GM18526 (cell line): Measurements from ENCODE around the gene BUD31.

Experiments used
- POLR2A ChIP-seq: IDR thresholded peaks from 3 replicates; pipeline ENCODE4 v1.6.1; 2011; ENCODE audit not compliant: insufficient read length; ENCODE audit errors: extremely low read depth

BUD31 gene

DNA sequence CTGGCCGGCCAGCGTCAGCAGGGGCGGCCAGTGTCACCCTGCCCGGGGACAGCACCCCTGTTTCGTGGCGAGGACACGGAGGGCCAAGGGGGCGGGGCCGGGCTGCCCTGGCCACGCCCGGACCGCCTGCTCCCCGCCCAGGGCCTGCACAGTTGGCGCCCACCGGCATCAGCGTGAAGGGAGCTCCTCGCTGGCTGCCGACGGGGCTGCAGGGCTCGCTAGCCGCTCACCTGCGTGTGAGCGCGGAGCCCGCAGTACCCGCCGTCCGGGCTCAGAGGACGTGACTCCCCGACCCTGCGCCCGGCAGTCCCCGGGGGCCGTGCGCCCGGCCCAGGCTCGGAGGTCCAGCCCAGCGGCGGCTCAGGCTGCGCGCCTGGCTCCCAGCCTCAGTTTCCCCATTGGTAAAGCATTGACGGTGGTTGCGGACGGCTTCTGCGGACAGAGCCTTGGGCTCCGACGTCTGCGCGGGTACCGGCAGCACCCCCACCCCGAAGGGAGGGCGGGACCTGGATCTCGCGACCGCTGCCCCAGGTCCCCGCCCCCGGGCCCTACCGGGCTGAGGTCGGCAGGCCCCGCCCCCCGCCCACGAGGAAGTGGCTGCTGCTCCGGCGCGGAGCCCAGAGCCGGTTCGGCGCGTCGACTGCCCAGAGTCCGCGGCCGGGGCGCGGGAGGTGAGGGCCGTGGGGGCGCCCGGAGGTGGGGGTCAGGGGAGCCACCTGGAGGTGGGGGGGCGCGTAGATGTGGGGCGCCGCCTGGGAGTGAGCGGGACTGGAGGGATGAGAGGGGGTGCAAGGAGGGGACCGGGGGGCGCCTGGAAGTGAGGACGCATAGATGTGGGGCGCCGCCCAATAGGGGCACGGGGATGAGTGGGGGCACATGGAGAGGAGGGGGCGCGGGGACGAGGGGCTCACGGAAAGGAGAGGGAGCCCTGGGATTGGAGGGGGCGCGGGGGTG, 34.4 kb upstream of the BUD31 start, which contains the start of gene ARPC1B:
Gene ARPC1B (plus strand): TSS at position 620 of the 954 bp plus-strand sequence. CDS start 10,985 bp downstream, outside the sequence.
- TF ChIP-seq POLR2A, result peak; percentile 85

DNA sequence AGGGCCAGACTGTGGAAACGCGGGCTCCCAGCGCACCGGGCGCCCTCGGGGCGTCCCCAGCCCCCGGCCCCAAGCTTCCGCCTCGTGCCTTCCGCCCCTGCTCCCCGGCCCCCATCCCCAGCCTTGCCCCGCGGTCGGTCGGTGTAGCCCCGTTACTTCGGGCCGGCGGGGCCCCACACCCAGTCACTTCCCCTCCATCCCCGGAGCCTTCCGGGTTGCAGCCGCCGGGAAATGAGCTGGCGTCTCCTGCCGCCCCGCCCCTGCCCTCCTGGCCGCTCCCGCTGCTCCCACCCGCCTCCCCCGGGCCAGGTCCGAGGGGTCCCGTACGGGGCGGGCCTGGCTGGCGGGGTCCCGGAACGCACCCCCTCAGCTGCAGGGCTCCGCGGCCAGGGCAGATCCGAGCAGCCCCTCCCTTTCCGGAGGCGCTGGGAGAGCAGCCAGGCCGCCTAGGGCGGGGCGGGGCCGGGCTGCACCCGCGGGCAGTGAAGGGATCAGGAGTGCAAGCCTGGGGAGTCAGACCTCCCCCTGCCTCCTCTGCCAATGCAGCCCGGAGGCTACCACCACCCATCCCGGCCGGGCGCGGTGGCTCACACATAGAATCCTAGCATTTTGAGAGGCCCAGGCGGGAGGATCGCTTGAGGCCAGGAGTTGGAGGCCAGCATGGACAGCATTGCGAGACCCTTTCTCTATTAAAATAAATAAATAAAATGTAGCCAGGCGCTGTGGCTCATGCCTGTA, 33.5 kb upstream of the BUD31 start:
- TF ChIP-seq POLR2A, result peak; percentile 46

DNA sequence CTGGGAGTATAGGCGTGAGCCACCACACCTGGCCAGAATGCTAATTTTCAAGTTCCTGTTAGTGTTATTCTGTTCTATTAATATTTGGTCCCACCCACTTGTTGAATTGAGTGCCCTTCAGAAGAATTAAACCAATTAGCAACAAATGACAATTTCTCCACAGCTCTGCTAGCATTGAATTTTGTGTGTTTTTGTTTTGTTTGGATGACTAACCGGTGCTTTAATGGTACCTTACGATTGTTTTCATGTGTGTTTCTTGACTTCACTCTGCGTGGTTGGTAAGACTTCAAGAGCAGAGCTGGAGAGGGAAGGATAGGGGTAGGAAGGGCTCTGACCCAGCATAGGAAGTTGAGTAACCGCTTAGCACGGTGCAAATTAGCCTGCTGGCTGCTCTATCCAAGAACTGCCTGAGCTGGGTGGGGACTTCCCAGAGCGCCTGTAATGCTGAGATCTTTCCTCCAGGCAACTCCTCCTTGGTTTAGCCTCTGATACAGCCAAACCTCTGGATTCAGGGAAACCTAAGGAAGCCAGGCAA, 29.7 kb upstream of the BUD31 start:
- no peak for TF ChIP-seq POLR2A

DNA sequence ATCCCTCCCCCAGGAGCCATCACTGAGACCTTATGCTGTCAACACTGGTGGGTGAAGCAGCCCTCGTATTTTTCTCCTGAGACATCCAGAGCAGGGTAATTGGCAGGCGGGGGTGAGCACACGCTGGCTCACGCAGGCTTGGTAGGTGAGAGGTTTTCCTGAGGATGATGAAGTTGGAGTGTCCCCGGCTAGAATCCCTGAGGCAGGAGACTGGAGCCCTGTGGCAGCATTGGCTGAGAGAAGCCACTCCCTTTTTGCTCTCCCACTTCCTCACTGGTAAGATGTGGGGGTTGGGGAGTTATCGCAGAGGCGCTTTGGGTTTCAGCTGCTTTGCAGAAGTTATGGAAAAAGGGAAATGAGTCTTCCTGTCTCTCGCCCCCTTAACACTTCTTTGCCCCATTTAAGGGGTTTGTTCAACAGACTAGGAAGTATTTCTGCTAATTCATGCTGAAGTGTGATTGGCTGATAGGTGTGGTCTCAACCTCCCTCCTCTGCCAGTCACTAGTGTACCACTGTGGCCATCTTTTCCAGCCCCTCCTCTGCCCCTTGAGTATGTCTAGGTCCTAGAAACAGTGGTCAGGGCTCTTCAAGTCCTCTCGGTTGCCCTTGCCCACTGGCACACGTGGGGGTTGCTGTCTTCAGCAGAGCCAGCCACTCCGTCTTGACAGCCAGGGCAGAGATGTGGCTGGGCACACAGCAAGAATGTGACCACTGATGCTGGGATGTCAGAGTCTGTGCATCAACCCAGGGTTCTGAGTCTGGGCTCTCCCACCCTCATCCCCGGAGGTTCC, 28.5 kb upstream of the BUD31 start:
- no peak for TF ChIP-seq POLR2A

DNA sequence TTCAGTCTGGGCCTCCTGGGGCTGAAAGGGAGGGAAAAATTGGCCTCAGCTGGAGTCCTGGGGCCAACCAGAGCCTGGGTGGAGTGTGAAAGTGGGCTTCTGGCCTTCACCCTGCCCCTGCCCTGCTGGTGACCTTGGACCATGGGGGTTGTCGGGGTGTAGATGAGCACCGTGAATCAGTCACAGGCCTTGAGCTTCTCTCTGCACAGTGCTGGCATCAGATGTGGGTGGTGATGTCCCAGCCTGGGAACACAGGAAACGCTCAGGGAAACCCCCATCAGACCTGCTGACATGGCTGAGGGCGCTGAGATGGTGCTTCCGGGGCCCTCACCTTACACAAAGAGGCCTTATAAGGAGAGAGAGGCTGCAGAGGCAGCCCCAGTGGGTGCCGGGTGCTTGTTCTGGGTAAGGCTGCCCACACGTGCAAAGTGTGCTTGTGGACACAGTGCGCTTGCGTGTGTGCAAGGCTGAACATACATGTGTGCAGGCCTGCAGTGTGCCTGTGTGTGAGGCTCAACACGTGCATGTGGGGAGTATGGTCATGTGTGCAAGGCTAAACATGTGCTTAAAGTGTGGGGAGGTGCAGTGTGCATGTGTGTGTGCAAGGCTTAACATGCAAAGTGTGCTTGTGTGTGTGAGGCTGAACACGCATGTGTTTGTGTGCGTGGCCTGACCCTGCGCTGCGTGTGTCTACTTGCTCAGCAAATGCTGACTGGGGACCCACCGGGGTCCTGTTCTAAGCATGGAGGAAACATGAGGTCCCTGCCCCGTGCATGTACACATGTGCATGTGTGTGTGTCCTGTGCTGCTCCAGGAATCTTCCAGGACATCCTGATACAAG, 27.7 kb upstream of the BUD31 start:
- peak; percentile 63 for TF ChIP-seq POLR2A

DNA sequence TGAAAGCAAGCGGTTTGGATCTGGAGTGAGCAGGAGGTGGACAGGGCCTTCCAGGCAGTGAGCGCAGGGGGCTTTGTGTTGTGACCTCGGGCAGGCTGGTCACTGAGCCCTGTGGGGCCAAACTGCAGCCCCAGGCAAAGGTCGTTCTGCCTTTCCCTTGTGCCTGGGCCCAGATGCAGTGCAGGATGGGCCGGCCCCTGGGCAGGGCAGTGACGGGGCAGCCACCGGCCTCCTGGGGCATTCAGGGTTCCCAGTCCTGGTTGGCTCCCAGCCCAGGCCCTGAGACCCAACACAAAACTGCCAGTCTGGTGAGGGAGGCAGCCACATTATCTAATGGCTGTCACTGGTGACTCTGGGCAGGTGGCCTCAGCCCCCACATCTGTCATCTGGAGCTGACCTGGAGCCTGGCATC, 27.1 kb upstream of the BUD31 start:
- TF ChIP-seq POLR2A, result no peak

DNA sequence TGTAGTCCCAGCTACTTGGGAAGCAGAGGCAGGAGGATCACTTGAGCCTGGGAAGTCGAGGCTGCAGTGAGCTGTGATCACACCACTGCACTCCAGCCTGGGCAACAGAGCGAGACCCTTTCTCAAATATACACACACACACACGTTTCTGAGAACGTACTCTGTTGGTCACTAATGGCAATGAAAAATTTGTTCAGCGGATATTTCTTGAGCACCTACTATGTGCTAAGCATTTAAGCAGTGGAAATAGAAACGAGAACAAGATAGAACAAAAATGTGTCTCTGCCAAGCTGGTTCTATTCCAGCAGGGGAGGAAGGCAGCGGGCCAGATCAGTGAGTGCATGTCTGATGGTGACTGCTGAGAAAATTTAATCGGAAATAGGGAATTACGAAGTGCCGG, 25.6 kb upstream of the BUD31 start:
- no peak for TF ChIP-seq POLR2A

DNA sequence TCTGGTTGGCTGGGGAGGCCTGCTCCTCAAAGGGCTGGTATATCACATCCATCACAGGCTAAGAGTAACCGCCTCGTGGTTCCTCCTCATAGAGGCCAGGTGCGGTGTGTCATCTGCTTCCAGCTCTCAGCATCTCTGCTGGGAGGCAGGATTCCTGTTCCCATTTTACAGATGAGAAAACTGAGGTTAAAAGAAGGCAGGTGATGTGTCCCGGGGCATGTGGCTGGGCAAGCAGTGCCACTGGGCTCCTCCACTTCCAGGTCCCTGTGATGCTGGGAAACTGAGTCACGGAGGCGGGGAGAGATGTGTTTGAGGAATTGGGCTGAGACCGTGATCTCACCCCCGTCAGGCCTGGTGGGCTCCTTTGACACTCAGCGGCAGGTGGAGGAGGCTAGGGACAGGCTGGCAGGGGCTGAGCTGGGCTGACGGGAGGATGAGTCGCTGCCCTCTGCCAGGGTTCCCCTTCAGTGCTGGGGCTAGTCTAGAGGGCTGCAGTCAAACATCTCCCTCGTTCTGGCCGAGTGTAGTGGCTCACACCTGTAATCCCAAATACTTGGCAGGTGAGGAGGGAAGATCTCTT, 24.9 kb upstream of the BUD31 start:
- TF ChIP-seq POLR2A, result no peak

DNA sequence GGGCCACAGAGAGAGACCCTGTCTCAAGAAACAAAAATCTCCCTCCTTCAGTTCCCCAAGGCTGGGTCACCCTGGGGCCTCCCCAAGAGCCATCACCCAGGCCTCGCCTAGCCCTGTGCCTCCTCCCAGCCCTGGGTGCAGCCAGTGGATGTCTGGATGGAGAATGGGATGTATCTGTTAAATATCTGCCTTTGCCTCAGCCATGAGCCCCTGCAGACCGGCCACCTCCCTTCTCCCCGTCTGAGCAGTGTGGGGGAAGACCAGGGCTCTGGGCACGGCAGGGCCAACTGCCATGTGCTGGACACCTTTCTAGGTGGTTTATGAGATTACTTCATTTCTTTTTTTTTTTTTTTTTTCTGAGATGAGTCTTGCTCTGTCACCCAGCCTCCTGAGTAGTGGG, 24.2 kb upstream of the BUD31 start:
- no peak for TF ChIP-seq POLR2A

DNA sequence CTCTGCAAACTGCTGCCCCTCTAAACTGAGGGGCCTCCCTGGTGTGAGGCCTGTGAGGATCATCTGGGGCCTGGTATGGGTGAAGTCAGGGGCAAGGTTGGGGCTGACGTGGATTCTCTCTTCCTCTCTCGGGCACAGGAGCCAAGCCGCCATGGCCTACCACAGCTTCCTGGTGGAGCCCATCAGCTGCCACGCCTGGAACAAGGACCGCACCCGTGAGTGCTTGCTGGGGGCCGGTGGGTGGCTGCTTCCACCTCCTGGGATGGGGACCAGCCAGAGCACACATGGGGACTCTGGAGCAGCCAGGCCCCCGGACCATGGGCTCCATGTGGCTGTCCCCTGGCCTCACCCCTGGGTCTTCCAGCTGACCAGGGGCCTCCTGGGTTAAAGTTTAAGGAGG, 23.2 kb upstream of the BUD31 start:
- no peak for TF ChIP-seq POLR2A

DNA sequence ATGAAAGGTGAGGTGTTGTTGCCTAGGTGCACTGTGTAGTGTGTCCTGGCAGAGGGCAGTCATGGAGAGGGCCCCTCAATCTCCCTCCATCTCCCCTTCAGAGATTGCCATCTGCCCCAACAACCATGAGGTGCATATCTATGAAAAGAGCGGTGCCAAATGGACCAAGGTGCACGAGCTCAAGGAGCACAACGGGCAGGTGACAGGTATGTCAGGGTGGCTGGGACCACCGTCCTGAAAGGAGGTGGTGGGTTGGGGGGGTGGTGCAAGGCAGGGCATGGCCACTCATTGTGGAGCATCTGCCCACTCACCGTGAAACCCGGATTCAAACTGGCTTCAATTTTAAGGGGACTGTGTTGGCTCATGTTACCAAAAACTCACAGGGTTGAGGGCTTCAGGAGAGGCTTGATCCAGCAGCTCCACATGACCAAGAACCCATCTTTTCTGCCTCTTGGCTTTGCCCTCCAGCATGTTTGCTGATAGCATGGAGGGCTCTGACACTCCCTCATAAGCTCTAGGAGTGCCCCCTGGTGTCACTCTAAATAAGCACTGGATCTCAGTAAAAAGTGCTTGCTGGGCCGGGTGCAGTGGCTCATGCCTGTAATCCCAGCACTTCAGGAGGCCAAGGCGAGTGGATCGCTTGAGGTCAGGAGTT, 22.1 kb upstream of the BUD31 start:
- no peak for TF ChIP-seq POLR2A

DNA sequence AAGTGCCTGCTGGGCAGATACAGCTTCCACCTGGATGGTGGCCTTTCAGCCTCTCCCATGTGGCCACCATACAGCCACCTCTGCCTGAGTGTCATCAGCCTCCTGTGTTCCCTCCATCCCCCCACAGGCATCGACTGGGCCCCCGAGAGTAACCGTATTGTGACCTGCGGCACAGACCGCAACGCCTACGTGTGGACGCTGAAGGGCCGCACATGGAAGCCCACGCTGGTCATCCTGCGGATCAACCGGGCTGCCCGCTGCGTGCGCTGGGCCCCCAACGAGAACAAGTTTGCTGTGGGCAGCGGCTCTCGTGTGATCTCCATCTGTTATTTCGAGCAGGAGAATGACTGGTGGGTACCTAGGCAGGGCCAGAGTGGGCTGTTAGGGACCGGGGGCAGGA, 20.9 kb upstream of the BUD31 start:
- TF ChIP-seq POLR2A, result no peak

DNA sequence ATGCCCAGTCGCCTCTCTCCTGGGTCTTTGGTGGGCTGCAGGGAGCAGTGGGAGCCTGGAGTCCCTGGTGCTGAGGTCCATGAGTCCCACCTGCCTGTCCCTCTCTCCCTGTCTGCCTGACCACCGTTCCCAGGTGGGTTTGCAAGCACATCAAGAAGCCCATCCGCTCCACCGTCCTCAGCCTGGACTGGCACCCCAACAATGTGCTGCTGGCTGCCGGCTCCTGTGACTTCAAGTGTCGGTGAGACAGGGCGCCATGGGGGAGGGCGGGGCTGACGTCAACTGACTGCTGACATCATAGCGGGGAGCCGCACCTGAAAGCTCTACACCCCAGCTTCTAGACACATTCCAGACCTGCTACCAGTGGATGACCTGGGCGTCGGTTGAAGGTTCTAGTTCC, 19.0 kb upstream of the BUD31 start:
- no peak for TF ChIP-seq POLR2A
